Erythroblast (primary cell): Measurements from ENCODE around the gene SAP130.

ENCODE experiments used
- GATA1 ChIP-seq: IDR thresholded peaks from 2 replicates; pipeline ENCODE4 v1.6.1; 2011; ENCODE audit warnings: low read depth, mild to moderate bottlenecking, control low read depth, low read length, moderate library complexity
- POLR2A ChIP-seq: IDR thresholded peaks from 2 replicates; pipeline ENCODE4 v1.6.1; 2011; ENCODE audit warnings: mild to moderate bottlenecking, low read length

DNA sequence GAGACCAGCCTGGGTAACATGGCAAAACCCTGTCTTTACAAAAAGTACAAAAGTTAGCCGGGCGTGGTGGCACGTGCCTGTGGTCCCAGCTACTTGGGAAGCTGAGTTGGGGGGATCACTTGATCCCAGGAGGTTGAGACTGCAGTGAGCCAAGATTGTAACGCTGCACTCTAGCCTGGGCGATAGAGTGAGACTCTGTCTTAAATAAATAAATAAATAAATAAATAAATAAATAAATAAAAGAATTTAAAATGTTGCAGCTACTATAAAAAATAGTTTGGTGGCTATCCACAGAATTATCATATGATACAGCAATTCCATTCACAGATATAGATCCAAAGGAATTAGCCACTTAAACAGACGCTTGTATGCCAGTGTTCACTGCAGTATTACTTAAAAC is 92.5 kb downstream of the SAP130 start:
- TF ChIP-seq POLR2A, result no peak
- TF ChIP-seq GATA1, result no peak
